Keratinocyte (primary cell): ENCODE results near the gene SMG6.

Experiments
- CTCF ChIP-seq, 3 experiments: IDR thresholded peaks in 1 of 3; conservative IDR thresholded peaks in 1 of 3; optimal IDR thresholded peaks in 1 of 3; 2 replicates in 2 of 3; 3 replicates in 1 of 3; pipeline versions ENCODE3 to v1.5.1; 2011; ENCODE audit warnings: low read length in 3 of 3, mild to moderate bottlenecking in 3 of 3, moderate library complexity in 2 of 3, control low read depth in 1 of 3, inconsistent platforms in 1 of 3; ENCODE audit not compliant: insufficient read depth in 2 of 3; ENCODE audit errors: extremely low read depth in 1 of 3
- EZH2 ChIP-seq: IDR thresholded peaks from one replicate; pipeline ENCODE4 v1.6.1; 2012; ENCODE audit warnings: inconsistent platforms, mild to moderate bottlenecking, low read length, moderate library complexity

- TF ChIP-seq CTCF (optimal IDR thresholded peaks at IDR 0.05 in 1 of 3, IDR thresholded peaks at IDR 0.05 in 1 of 3, conservative IDR thresholded peaks at IDR 0.05 in 1 of 3; ENCODE audit: extremely low read depth in 1 of 3, insufficient read depth in 2 of 3, low read length in 3 of 3) (no peak), EZH2 (no peak)
These were observed 266.4 kb downstream of the SMG6 start for GRCh38 chr17:2037155-2037554.
